HCT116 (cell line): ENCODE results near the gene APAF1. TPM values are rescaled to one million over a fixed set of nuclear protein-coding genes. Genes with fewer than 3 reads are reported as not detected.

ENCODE experiments used
- ATAC-seq: fragments of 200-7000 bp; cut with Tn5 transposase; 2 replicates; pipeline ENCODE4 v1.9.1; 2020; ENCODE audit warnings: mild to moderate bottlenecking, moderate library complexity
- BruUV-seq: library from RNA; stranded (reverse); fragments of 400-500 nt; replicated peaks from 2 replicates; lab custom pipeline; 2021; lab: Mats Ljungman, UMichigan
- CTCF ChIA-PET: fragments of 300-600 bp; sonication (Branson Sonifier 250); formaldehyde crosslinking; loops from one replicate; lab custom pipeline; 2021; ENCODE audit warnings: antibody characterized with exemption; lab: Charles Lee
- POLR2A ChIA-PET: fragments of 300-600, 350-600 bp; sonication (Branson Sonifier 250); formaldehyde crosslinking; loops from one replicate; lab custom pipeline; 2021; ENCODE audit warnings: antibody characterized with exemption; lab: Charles Lee
- RAD21 ChIA-PET, 2 experiments: fragments of 300-600 bp; sonication (Branson Sonifier 250); formaldehyde crosslinking; loops; one replicate each; lab custom pipeline; 2023; ENCODE audit warnings: low total read pairs in 2 of 2; ENCODE audit not compliant: uncharacterized antibody in 2 of 2, unreplicated experiment in 2 of 2, low non-redundant PET in 1 of 2; lab: Charles Lee
- DNase-seq: peaks from one replicate; pipeline ENCODE4 v3.0.0-alpha.2; 2010; ENCODE audit warnings: low read depth, low spot score
- H2AFZ ChIP-seq: fragments of 200-600 bp; shearing (Covaris generic), sonication (generic); 2 replicates; pipeline ENCODE4 v1.6.1; 2017; ENCODE audit warnings: low read depth, mixed run types, mixed read lengths, antibody characterized with exemption, low read length; ENCODE audit not compliant: poor library complexity, severe bottlenecking
- H3K27ac ChIP-seq: 2 replicates; pipeline ENCODE4 v1.5.1; 2012; ENCODE audit warnings: low read depth, low read length
- H3K27me3 ChIP-seq: fragments of 200-600 bp; sonication (generic); 2 replicates; pipeline ENCODE4 v1.6.1; 2016; ENCODE audit warnings: mixed run types, low read length, mixed read lengths; ENCODE audit not compliant: insufficient read depth
- H3K36me3 ChIP-seq, 2 experiments: fragments of 200-500 bp in 1 of 2; fragments of 200-600 bp in 1 of 2; sonication (Bioruptor generic) in 1 of 2; sonication (generic) in 1 of 2; 2 replicates each; pipeline versions ENCODE4 v1.5.1 to v1.6.1; 2014 to 2016; ENCODE audit warnings: low read length in 2 of 2, inconsistent platforms in 1 of 2, mixed read lengths in 1 of 2, mixed run types in 1 of 2; ENCODE audit not compliant: insufficient read depth in 2 of 2, control insufficient read depth in 1 of 2
- H3K4me1 ChIP-seq, 2 experiments: fragments of 200-600 bp in 1 of 2; sonication (generic) in 1 of 2; 2 replicates each; pipeline versions ENCODE4 v1.5.1 to v1.6.1; 2012 to 2017; ENCODE audit warnings: low read length in 2 of 2, inconsistent platforms in 1 of 2, mild to moderate bottlenecking in 1 of 2, mixed read lengths in 1 of 2, mixed run types in 1 of 2, moderate library complexity in 1 of 2; ENCODE audit not compliant: insufficient read depth in 2 of 2, control insufficient read depth in 1 of 2
- H3K4me2 ChIP-seq: fragments of 200-600 bp; sonication (generic); 2 replicates; pipeline ENCODE4 v1.6.1; 2017; ENCODE audit warnings: mixed run types, low read length, mixed read lengths
- H3K4me3 ChIP-seq, 2 experiments: fragments of 200-600 bp in 1 of 2; sonication (generic) in 1 of 2; replicated peaks in 1 of 2; 2 replicates each; pipeline ENCODE4 v1.5.1; 2011 to 2016; ENCODE audit warnings: low read length in 2 of 2, control low read depth in 1 of 2, low read depth in 1 of 2, mild to moderate bottlenecking in 1 of 2, mixed read lengths in 1 of 2, mixed run types in 1 of 2
- H3K79me2 ChIP-seq: fragments of 200-600 bp; sonication (generic); 2 replicates; pipeline ENCODE4 v1.6.1; 2017; ENCODE audit warnings: mild to moderate bottlenecking, mixed run types, low read length, moderate library complexity, mixed read lengths; ENCODE audit not compliant: insufficient read depth
- H3K9ac ChIP-seq: fragments of 200-600 bp; sonication (generic); 2 replicates; pipeline ENCODE4 v1.6.1; 2016; ENCODE audit warnings: low read length, mixed read lengths
- H3K9me2 ChIP-seq: fragments of 200-600 bp; sonication (generic), shearing (Covaris generic); 2 replicates; pipeline ENCODE4 v1.6.1; 2017; ENCODE audit warnings: mixed run types, mild to moderate bottlenecking, moderate library complexity; ENCODE audit not compliant: insufficient read depth
- H3K9me3 ChIP-seq, 2 experiments: fragments of 200-500 bp in 1 of 2; fragments of 200-600 bp in 1 of 2; sonication (Bioruptor generic) in 1 of 2; sonication (generic) in 1 of 2; 2 replicates each; pipeline ENCODE4 v1.6.1; 2014 to 2017; ENCODE audit warnings: low read length in 2 of 2, mixed read lengths in 2 of 2, inconsistent platforms in 1 of 2, low read depth in 1 of 2, mild to moderate bottlenecking in 1 of 2, mixed run types in 1 of 2, moderate library complexity in 1 of 2; ENCODE audit not compliant: control insufficient read depth in 1 of 2, insufficient read depth in 1 of 2
- H4K20me1 ChIP-seq: fragments of 200-600 bp; sonication (generic), shearing (Covaris generic); 2 replicates; pipeline ENCODE4 v1.6.1; 2017; ENCODE audit warnings: mixed run types, mild to moderate bottlenecking, moderate library complexity; ENCODE audit not compliant: insufficient read depth
- CBX3 ChIP-seq: IDR thresholded peaks from 2 replicates; pipeline ENCODE4 v1.6.1; 2012; ENCODE audit warnings: low read depth
- CEBPB ChIP-seq: IDR thresholded peaks from 2 replicates; pipeline ENCODE4 v1.6.1; 2012; ENCODE audit warnings: low read depth
- JUND ChIP-seq: IDR thresholded peaks from 2 replicates; pipeline ENCODE4 v1.6.1; 2012
- POLR2A ChIP-seq: IDR thresholded peaks from 2 replicates; pipeline ENCODE4 v1.7.0; 2011; ENCODE audit warnings: borderline replicate concordance; ENCODE audit not compliant: insufficient read depth, insufficient read length; ENCODE audit errors: extremely low read depth
- POLR2AphosphoS5 ChIP-seq: IDR thresholded peaks from 2 replicates; pipeline ENCODE4 v1.6.1; 2011; ENCODE audit warnings: mild to moderate bottlenecking, low read depth, low read length, moderate library complexity
- RAD21 ChIP-seq: IDR thresholded peaks from 2 replicates; pipeline ENCODE4 v1.6.1; 2012; ENCODE audit warnings: low read depth, mild to moderate bottlenecking
- SP1 ChIP-seq: IDR thresholded peaks from 2 replicates; pipeline ENCODE4 v1.6.1; 2012; ENCODE audit warnings: low read depth
- SRF ChIP-seq: IDR thresholded peaks from 2 replicates; pipeline ENCODE4 v1.6.1; 2012; ENCODE audit warnings: low read depth
- TCF7L2 ChIP-seq: IDR thresholded peaks from 2 replicates; pipeline ENCODE4 v1.7.0; 2011; ENCODE audit warnings: borderline replicate concordance, inconsistent platforms; ENCODE audit not compliant: insufficient read depth, insufficient read length; ENCODE audit errors: extremely low read depth
- ZFX ChIP-seq: fragments of 450-650 bp; IDR thresholded peaks from 2 replicates; pipeline ENCODE4 v1.6.1; 2017
- intact Hi-C: fragments of 100-400 bp; cut with micrococcal nuclease; formaldehyde crosslinking; loops from 2 replicates; pipeline ENCODE4 v1.10.0; 2022
- total RNA-seq: library from RNA; stranded (reverse); gene quantifications from one replicate; pipeline ENCODE4 v1.2.1, GENCODE V29; 2021; ENCODE audit not compliant: unreplicated experiment
- TF ChIP-seq, protein P1 (sequence below): IDR thresholded peaks from 2 replicates; pipeline ENCODE4 v1.6.1; 2012; ENCODE audit warnings: low read depth
- TF ChIP-seq, protein P2 (sequence below), 3 experiments: fragments of 200-600 bp in 1 of 3; sonication (generic) in 1 of 3; IDR thresholded peaks in 2 of 3; conservative IDR thresholded peaks in 1 of 3; 2 replicates each; pipeline ENCODE4 v1.5.1; 2012 to 2017; ENCODE audit warnings: low read depth in 2 of 3, low read length in 2 of 3, antibody characterized with exemption in 1 of 3, borderline replicate concordance in 1 of 3, control low read depth in 1 of 3, mild to moderate bottlenecking in 1 of 3, mixed read lengths in 1 of 3, mixed run types in 1 of 3, moderate library complexity in 1 of 3; ENCODE audit not compliant: insufficient read depth in 1 of 3
- TF ChIP-seq, protein P3 (sequence below): IDR thresholded peaks from 2 replicates; pipeline ENCODE4 v1.6.1; 2012

APAF1 gene
- total RNA-seq, 1 experiment from 2014 or later: 13.9 TPM

DNA sequence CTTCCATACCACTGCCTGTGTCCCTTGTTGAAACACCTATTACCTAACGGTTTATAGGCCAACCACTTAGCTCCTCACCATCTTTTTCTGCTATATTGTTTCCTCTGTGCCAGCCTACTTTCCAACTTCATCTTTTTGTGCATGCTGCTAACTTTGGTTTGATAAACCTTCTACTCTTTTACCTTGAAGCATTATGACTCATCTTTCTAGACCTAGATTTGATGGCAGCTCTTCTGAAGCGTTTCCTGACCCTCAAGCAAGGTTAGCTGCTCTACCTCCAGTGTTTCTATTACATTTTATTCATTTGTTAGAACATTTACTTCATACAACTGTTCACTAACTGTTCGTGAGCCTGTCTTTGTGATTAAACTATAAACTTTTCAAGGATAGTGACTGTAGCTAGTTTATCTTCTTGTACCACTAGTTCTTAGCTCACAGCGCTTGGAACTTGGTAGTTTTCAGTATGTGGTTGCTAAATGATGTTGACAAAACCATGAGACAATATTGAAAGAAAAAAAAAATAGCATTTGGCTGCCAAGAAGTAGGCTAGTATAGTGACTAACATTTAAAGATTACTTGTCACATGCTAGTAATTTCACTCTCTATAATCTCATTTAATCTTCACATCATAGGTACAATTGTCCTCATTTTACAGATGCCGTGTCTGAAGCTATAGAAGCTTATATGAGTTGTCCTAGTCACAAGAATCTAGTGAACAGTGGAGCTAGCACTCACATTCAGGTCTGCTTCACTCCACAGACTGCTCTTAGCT lies 79.5 kb downstream of the APAF1 start:
- no peak overlapping the region for H3K9ac ChIP-seq
- RAD21 ChIA-PET: no interaction called here
- H3K9me2 ChIP-seq: no peaks in the 10 kb centered on the region
- ATAC-seq (no peak), DNase-seq (no peak)
- CTCF ChIA-PET: interaction anchor here (2.1 to 2.2 kb wide), 2 partner anchors 13 to 274 kb away, joined by 8 to 9 read pairs; no protein-coding TSS in a partner anchor
- no peaks in the 10 kb centered on the region for H4K20me1 ChIP-seq
- H3K4me3 ChIP-seq: no peak overlapping the region
- peaks cover 0 to 28% of the 10 kb centered on the region in 2 experiments; a peak in 2 of 4 replicates for H3K36me3 ChIP-seq
- intact Hi-C loops: no loop called here
- POLR2A ChIA-PET: no interaction called here
- no peaks in the 10 kb centered on the region for H3K4me1 ChIP-seq
- no peak overlapping the region for H3K4me2 ChIP-seq
- no peak for TF ChIP-seq RAD21
- no peak for TF ChIP-seq JUND
- no peak for TF ChIP-seq TCF7L2
- TF ChIP-seq POLR2AphosphoS5: no peak
- TF ChIP-seq CEBPB: no peak
- no peak for TF ChIP-seq SP1
- TF ChIP-seq, protein P1, sequence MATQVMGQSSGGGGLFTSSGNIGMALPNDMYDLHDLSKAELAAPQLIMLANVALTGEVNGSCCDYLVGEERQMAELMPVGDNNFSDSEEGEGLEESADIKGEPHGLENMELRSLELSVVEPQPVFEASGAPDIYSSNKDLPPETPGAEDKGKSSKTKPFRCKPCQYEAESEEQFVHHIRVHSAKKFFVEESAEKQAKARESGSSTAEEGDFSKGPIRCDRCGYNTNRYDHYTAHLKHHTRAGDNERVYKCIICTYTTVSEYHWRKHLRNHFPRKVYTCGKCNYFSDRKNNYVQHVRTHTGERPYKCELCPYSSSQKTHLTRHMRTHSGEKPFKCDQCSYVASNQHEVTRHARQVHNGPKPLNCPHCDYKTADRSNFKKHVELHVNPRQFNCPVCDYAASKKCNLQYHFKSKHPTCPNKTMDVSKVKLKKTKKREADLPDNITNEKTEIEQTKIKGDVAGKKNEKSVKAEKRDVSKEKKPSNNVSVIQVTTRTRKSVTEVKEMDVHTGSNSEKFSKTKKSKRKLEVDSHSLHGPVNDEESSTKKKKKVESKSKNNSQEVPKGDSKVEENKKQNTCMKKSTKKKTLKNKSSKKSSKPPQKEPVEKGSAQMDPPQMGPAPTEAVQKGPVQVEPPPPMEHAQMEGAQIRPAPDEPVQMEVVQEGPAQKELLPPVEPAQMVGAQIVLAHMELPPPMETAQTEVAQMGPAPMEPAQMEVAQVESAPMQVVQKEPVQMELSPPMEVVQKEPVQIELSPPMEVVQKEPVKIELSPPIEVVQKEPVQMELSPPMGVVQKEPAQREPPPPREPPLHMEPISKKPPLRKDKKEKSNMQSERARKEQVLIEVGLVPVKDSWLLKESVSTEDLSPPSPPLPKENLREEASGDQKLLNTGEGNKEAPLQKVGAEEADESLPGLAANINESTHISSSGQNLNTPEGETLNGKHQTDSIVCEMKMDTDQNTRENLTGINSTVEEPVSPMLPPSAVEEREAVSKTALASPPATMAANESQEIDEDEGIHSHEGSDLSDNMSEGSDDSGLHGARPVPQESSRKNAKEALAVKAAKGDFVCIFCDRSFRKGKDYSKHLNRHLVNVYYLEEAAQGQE: no peak
- no peak for TF ChIP-seq SRF
- TF ChIP-seq POLR2A: no peak
- TF ChIP-seq ZFX: no peak
- no peak for TF ChIP-seq CBX3
- TF ChIP-seq, protein P2, sequence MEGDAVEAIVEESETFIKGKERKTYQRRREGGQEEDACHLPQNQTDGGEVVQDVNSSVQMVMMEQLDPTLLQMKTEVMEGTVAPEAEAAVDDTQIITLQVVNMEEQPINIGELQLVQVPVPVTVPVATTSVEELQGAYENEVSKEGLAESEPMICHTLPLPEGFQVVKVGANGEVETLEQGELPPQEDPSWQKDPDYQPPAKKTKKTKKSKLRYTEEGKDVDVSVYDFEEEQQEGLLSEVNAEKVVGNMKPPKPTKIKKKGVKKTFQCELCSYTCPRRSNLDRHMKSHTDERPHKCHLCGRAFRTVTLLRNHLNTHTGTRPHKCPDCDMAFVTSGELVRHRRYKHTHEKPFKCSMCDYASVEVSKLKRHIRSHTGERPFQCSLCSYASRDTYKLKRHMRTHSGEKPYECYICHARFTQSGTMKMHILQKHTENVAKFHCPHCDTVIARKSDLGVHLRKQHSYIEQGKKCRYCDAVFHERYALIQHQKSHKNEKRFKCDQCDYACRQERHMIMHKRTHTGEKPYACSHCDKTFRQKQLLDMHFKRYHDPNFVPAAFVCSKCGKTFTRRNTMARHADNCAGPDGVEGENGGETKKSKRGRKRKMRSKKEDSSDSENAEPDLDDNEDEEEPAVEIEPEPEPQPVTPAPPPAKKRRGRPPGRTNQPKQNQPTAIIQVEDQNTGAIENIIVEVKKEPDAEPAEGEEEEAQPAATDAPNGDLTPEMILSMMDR (IDR thresholded peaks at IDR 0.05 in 2 of 3, conservative IDR thresholded peaks at IDR 0.05 in 1 of 3; ENCODE audit: borderline replicate concordance in 1 of 3, insufficient read depth in 1 of 3, low read depth in 2 of 3, low read length in 2 of 3): no peak
- TF ChIP-seq, protein P3, sequence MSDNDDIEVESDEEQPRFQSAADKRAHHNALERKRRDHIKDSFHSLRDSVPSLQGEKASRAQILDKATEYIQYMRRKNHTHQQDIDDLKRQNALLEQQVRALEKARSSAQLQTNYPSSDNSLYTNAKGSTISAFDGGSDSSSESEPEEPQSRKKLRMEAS: no peak
- H3K9me3 ChIP-seq: no peaks in the 10 kb centered on the region
- no TSS peak for BruUV-seq
- H3K79me2 ChIP-seq: no peaks in the 10 kb centered on the region
- no peak overlapping the region for H3K27ac ChIP-seq
- no peak overlapping the region for H2AFZ ChIP-seq
- no peaks in the 10 kb centered on the region for H3K27me3 ChIP-seq
